AG04450 (cell line): ENCODE measurements around the gene IRS1. TPM values are rescaled to one million over a fixed set of nuclear protein-coding genes. Genes with fewer than 3 reads are reported as not detected.
"Not testable (repeated sequence)": the region's sequence is repeated elsewhere in the genome, so short reads cannot be mapped to it uniquely, and the experiment has no call there.

ENCODE experiments used
- CTCF ChIA-PET: fragments of 300-600, 350-600 bp; formaldehyde crosslinking; extraction: SDS; loops from one replicate; lab custom pipeline; 2022; ENCODE audit warnings: antibody characterized with exemption, inconsistent platforms; lab: Charles Lee
- POLR2A ChIA-PET: fragments of 350-600 bp; formaldehyde crosslinking; extraction: SDS; loops from one replicate; lab custom pipeline; 2021; ENCODE audit warnings: antibody characterized with exemption, inconsistent platforms; lab: Yijun Ruan, JAX
- DNase-seq: peaks from one replicate; pipeline ENCODE4 v3.0.0-alpha.2; 2011; ENCODE audit warnings: low read depth, low spot score
- H3K27ac ChIP-seq: one replicate; pipeline ENCODE4 v1.5.1; 2012; ENCODE audit warnings: low read depth, low read length, control low read depth
- H3K27me3 ChIP-seq: one replicate; pipeline ENCODE4 v1.6.0; 2012; ENCODE audit warnings: low read length; ENCODE audit not compliant: control insufficient read depth, insufficient read depth
- H3K4me3 ChIP-seq: 2 replicates; pipeline ENCODE4 v1.5.1; 2011; ENCODE audit warnings: mild to moderate bottlenecking, low read depth, low read length, control low read depth
- H3K9me3 ChIP-seq: 2 replicates; pipeline ENCODE4 v1.5.1; 2012; ENCODE audit warnings: low read length; ENCODE audit not compliant: control insufficient read depth, insufficient read depth
- CTCF ChIP-seq: IDR thresholded peaks from 2 replicates; pipeline ENCODE4 v1.5.1; 2011; ENCODE audit warnings: low read depth, low read length, control low read depth, inconsistent platforms
- polyA plus RNA-seq: library from polyadenylated mRNA; depleted of rRNA; stranded (reverse); fragments of >200 nt; gene quantifications from 2 replicates; pipeline ENCODE4 v1.2.3, GENCODE V29; 2011

Gene IRS1
- polyA plus RNA-seq, 1 experiment = 32.9 TPM

DNA sequence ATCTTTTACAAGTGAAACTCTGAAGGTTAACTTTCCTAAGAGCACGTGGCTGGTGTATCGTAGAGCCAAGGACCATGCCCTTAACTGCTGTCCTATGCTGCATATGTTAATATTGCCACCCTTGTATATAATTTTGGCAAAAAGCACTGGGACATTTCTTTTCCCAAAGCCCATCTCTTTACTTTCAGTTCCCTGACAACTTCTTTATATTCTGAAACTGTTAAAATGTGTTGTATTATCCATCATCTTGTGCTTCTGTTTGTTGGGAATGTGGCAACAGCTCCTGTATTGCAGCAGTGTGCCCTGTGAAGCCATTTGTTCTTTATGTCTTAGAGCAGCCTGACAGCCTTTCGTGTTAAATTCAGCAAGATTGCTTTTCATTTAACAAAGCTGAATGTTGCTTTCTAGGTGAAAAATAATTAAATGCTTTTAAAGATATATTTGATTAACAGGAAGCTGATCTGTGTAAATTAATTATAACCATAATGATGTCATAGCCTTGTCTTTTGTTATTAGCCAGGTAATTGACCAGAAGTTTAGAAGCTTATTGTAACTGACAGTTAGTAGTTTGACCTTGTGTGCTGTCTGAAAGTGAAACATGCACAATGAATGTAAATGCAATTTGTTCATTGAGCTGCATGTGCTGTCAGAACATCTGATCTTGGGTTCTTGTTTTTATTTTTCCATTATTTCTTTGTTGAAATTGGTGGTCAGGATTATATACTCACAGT, 45.9 kb upstream of the IRS1 start:
- no peak overlapping the region for H3K4me3 ChIP-seq
- ChIA-PET CTCF (interaction anchor here (0.6 to 0.9 kb wide), 3 partner anchors 42 to 1180 kb away, joined by 3 to 4 read pairs (median 3); no protein-coding TSS in a partner anchor), POLR2A (no interaction called here)
- no peaks in the 10 kb centered on the region for H3K9me3 ChIP-seq
- H3K27ac ChIP-seq = no peak overlapping the region
- no peaks in the 10 kb centered on the region for H3K27me3 ChIP-seq
- DNase-seq = no peak
- no peak for TF ChIP-seq CTCF

DNA sequence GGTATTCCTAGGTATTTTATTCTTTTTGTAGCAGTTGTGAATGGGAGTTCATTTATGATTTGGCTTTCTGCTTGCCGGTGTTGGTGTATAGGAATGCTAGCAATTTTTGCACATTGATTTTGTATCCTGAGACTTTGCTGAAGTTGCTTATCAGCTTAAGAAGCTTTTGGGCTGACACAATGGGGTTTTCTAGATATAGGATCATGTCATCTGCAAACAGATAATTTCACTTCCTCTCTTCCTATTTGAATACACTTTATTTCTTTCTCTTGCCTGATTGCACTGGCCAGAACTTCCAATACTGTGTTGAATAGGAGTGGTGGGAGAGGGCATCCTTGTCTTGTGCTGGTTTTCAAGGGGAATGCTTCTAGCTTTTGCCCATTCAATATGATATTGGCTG, 43.4 kb upstream of the IRS1 start:
- CTCF ChIA-PET, H3K4me3 ChIP-seq, H3K27me3 ChIP-seq, POLR2A ChIA-PET, H3K27ac ChIP-seq, DNase-seq, H3K9me3 ChIP-seq: not testable (repeated sequence)

GRCh38 chr2:226839951-226840350, 40.3 kb upstream of the IRS1 start:
- Histone ChIP-seq H3K27ac (no peak overlapping the region), H3K9me3 (peaks cover 4% of the 10 kb centered on the region), H3K4me3 (no peak overlapping the region), H3K27me3 (no peaks in the 10 kb centered on the region)
- DNase-seq = no peak
- ChIA-PET CTCF (no interaction called here), POLR2A (no interaction called here)
- no peak for TF ChIP-seq CTCF

DNA sequence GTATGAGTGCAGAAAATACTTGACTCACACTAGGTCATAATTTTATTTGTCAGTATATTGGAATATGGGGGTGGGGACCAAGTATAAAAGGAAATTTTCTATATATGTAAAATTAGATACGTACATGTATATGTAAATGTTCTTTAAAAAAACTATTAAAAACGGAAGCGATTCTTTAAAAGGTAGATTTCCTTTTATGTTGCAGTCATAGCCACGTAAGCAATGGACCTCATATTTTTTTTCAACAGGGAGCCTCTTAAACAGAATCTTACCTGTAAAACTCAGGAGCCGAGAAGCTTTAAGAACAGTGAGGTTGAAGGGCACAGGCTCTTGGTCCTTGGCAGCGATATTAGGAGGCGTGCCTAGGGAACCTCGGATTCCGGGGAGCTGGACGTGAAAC, 39.5 kb upstream of the IRS1 start:
- Histone ChIP-seq H3K27ac (no peak overlapping the region), H3K27me3 (no peaks in the 10 kb centered on the region), H3K9me3 (peaks cover 7% of the 10 kb centered on the region), H3K4me3 (no peak overlapping the region)
- no peak for DNase-seq
- ChIA-PET POLR2A (no interaction called here), CTCF (no interaction called here)
- no peak for TF ChIP-seq CTCF

- ChIA-PET CTCF (interaction anchor here (1.7 kb wide), 1 partner anchor 36 kb away, joined by 5 read pairs; no protein-coding TSS in a partner anchor), POLR2A (no interaction called here)
- H3K27ac ChIP-seq = no peak overlapping the region
- peaks cover 7% of the 10 kb centered on the region for H3K9me3 ChIP-seq
- no peaks in the 10 kb centered on the region for H3K27me3 ChIP-seq
- no peak overlapping the region for H3K4me3 ChIP-seq
- DNase-seq = no peak
- no peak for TF ChIP-seq CTCF
Measured at GRCh38 chr2:226838722-226839121, 39.1 kb upstream of the IRS1 start.
